GM12891 (cell line): ENCODE results near the gene MAP1B.

ENCODE experiments used
- PAX5 ChIP-seq: IDR thresholded peaks from 2 replicates; pipeline ENCODE4 v1.6.1; 2011; ENCODE audit warnings: low read length, moderate library complexity, mild to moderate bottlenecking; ENCODE audit not compliant: insufficient read depth, severe bottlenecking
- POLR2A ChIP-seq: IDR thresholded peaks from 2 replicates; pipeline ENCODE4 v1.6.1; 2011; ENCODE audit warnings: low read depth, low read length, control low read depth
- POLR2AphosphoS5 ChIP-seq: IDR thresholded peaks from 2 replicates; pipeline ENCODE4 v1.6.1; 2011; ENCODE audit warnings: low read depth, low read length, control low read depth
- POU2F2 ChIP-seq: IDR thresholded peaks from 2 replicates; pipeline ENCODE4 v1.6.1; 2011; ENCODE audit warnings: low read depth, mild to moderate bottlenecking, control low read depth, low read length, moderate library complexity
- SPI1 ChIP-seq: IDR thresholded peaks from 2 replicates; pipeline ENCODE4 v1.6.1; 2011; ENCODE audit warnings: low read depth, low read length, control low read depth
- TAF1 ChIP-seq: IDR thresholded peaks from 2 replicates; pipeline ENCODE4 v1.6.1; 2011; ENCODE audit warnings: low read depth, low read length, control low read depth

DNA sequence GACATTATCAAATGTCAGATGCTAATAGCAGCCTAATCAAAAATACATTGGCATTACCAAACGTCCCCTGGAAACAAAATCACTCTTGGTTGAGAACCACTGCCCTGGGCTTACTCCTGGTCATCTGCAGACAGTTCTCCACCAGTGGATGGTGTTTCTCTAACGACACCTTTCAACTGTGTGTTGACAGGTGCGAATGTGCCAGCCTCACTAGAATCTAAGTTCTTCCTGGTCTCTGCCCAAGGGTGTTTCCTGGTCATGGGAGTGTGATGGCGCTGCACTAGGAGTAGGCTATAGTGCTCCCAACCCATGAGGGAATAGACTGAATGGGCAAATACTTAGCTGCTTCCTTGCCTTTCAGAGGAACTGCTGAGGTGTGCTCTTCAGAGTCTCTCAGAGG lies 106.9 kb downstream of the MAP1B start:
- TF ChIP-seq POLR2A (no peak), POLR2AphosphoS5 (no peak), SPI1 (no peak), PAX5 (no peak), TAF1 (no peak), POU2F2 (no peak)
